Lower lobe of right lung (tissue), 2 donors: ENCODE measurements around the gene FNIP2. TPM values are rescaled to one million over a fixed set of nuclear protein-coding genes. Genes with fewer than 3 reads are reported as not detected.
"Not testable (repeated sequence)": the region's sequence is repeated elsewhere in the genome, so short reads cannot be mapped to it uniquely, and the experiment has no call there.

Experiments used
- ATAC-seq, 2 donors: fragments of 200-7000 bp; cut with Tn5 transposase; one replicate each; pipeline ENCODE4 v1.9.1; 2020 to 2022; ENCODE audit warnings: mild to moderate bottlenecking in 2 of 2, moderate library complexity in 2 of 2
- DNase-seq: peaks from one replicate; pipeline ENCODE4 v3.0.0-alpha.2; 2020
- H3K27ac ChIP-seq: fragments of 200-600 bp; one replicate; pipeline ENCODE4 v1.8.0; 2022
- H3K27me3 ChIP-seq: fragments of 200-600 bp; one replicate; pipeline ENCODE4 v1.8.0; 2022; ENCODE audit warnings: low read depth
- H3K36me3 ChIP-seq: fragments of 200-600 bp; one replicate; pipeline ENCODE4 v1.8.0; 2022; ENCODE audit warnings: mild to moderate bottlenecking
- H3K4me1 ChIP-seq: fragments of 200-600 bp; one replicate; pipeline ENCODE4 v1.8.0; 2022
- H3K4me3 ChIP-seq: fragments of 200-600 bp; one replicate; pipeline ENCODE4 v1.8.0; 2022; ENCODE audit warnings: mild to moderate bottlenecking
- H3K9me3 ChIP-seq: fragments of 200-600 bp; one replicate; pipeline ENCODE4 v1.8.0; 2022
- CTCF ChIP-seq: fragments of 200-600 bp; IDR thresholded peaks from one replicate; pipeline ENCODE4 v1.8.0; 2022; ENCODE audit warnings: antibody characterized with exemption, mild to moderate bottlenecking
- intact Hi-C: fragments of 100-400 bp; cut with DNase I; formaldehyde crosslinking; loops from one replicate; pipeline ENCODE4 v1.11.0; 2022
- total RNA-seq: library from RNA; stranded (reverse); fragmentation: NEBNext Ultra II Directional; extraction: Animal tissue kit (Norgen Biotek cat#: 25700); gene quantifications from one replicate; pipeline ENCODE4 v1.2.1, GENCODE V29; 2021
- donor health status: DM: no; HTN: yes; CAD: no; lungs with severe emphysema.

Gene FNIP2
- total RNA-seq, 1 donor from 2014 or later, result 90.7 TPM

DNA sequence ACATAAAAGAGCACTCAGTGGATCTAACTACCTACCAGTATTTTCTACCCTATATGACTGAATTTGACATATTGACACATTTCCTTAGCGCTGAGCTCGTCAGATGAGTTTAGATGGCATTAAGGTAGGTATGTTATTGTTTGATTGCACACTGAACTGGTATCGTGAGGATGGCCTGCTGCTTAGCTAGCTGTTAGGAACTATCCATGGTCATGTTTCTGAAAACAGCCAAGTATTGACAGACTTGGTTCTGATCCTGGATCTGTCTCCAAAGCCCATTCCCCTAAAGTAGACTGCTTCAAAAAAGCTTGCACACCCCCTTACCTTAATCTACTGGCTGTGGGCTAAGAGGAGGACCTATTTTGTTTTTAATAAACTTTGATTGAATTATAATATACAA is 32.9 kb downstream of the FNIP2 start:
- H3K27ac ChIP-seq, result no peak overlapping the region
- no peak for TF ChIP-seq CTCF
- ATAC-seq, result no peak
- H3K27me3 ChIP-seq, result no peaks in the 10 kb centered on the region
- no peak for DNase-seq
- no peaks in the 10 kb centered on the region for H3K9me3 ChIP-seq
- H3K36me3 ChIP-seq, result no peaks in the 10 kb centered on the region
- H3K4me1 ChIP-seq, result peaks cover 56% of the 10 kb centered on the region
- intact Hi-C loops, result no loop called here
- H3K4me3 ChIP-seq, result no peak overlapping the region

DNA sequence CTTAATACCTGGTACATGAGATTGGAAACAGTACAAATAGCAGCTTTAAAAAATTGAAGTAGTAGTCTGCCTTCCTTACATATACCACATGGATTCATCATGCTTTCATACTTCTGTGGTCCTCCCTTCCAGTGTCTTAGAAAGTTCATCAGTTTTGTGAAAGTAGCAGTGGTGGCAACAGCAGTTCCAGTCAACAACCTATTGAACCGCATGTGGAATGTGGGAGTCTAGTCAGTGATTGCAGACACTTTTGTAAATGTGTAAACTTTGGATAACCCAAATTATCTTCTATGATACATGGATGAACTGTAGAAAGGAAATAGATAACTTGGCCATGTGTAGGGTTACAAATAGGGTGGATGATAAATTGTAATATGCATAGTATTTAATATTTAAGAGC is 34.1 kb downstream of the FNIP2 start:
- Histone ChIP-seq H3K36me3 (no peaks in the 10 kb centered on the region), H3K27ac (no peak overlapping the region), H3K4me1 (peaks cover 68% of the 10 kb centered on the region), H3K27me3 (no peaks in the 10 kb centered on the region), H3K4me3 (no peak overlapping the region), H3K9me3 (no peaks in the 10 kb centered on the region)
- ATAC-seq (no peak), DNase-seq (no peak)
- no peak for TF ChIP-seq CTCF
- intact Hi-C loops, result no loop called here

DNA sequence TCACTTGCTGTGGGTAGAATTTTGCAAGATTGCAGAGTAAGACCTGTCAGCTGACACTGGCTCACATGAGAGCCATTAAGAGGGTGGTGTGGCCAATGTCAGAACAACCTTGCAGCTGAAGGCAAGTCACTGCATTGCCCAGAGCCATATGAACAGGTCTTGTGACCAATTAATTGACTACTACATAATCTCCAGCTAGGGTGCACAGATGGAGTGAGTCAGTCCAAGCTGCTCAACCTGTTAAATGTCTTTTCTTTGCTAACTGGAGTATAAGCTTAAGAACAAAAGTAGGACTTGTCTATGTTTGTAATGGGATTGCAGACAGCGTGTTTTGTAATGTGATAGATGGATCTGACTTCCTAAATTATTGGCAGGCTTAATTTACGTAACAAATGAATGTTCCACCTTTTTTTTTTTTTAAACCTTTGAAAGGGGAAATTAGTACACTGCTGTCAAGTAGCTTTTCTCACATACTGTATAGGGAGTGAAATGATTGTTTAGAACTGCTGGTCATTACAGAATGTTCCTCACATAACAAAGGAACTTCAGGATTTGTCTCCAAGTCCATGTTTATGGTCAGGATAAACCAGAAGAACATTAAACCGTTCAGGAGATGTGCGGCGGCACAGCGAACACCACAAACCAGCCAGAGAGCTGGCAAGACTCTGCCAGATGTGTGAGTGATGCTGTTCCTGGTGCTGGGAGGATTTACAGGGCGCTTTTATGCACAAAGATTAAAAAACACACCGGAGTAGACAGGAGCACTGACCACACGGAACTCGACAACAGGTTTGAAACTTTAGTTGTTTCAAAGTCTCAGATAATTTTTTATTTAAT is 37.0 kb downstream of the FNIP2 start:
- Histone ChIP-seq H3K9me3 (no peaks in the 10 kb centered on the region), H3K36me3 (no peaks in the 10 kb centered on the region), H3K4me3 (peak overlapping the region; percentile 12), H3K27ac (no peak overlapping the region), H3K4me1 (peaks cover 74% of the 10 kb centered on the region), H3K27me3 (no peaks in the 10 kb centered on the region)
- DNase-seq, result no peak
- intact Hi-C loops, result no loop called here
- peak; percentile 31 to 50 for ATAC-seq
- no peak for TF ChIP-seq CTCF

DNA sequence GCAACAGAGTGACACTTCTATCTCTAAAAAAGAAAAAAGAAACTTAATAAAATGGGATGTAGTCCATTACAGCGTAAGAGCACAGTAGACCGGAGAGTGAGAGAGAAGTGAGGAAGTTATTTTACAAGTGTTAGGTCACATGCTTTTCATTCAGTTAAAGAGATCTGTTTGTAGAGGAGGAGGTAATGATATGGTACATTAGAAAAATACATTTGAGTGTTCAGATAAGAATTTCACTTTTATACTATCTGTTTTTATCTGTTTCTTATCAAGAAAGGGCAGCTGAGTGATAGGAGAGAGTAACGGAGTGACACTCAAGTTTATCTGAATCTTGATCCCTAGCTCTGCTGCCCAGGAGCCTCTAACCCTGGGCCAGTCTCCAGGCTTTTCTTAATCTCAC is 38.9 kb downstream of the FNIP2 start:
- Histone ChIP-seq H3K9me3 (no peaks in the 10 kb centered on the region), H3K27ac (no peak overlapping the region), H3K27me3 (no peaks in the 10 kb centered on the region), H3K4me3 (peak overlapping the region; percentile 6), H3K4me1 (peaks cover 84% of the 10 kb centered on the region), H3K36me3 (no peaks in the 10 kb centered on the region)
- intact Hi-C loops, result no loop called here
- no peak for TF ChIP-seq CTCF
- no peak for ATAC-seq
- DNase-seq, result no peak

DNA sequence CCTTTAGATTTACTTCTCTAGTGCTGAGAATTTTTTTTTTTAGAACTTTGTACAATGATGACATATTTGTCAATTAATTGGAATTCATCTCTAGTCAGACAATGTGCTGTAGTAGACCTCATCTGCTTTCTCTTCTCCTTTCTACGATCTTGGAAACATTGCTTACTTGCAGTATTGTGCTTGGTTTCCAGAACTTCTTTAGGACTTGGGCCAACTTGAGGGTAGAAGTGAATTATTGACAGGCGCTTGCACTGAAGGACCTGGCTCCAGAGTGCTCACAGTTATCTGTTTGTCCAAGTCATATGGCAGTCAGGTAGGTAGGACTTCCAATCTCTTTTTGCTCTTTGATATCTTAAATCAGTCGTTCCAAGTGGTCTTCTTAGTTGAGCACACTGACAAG is 39.6 kb downstream of the FNIP2 start:
- Histone ChIP-seq H3K27me3 (no peaks in the 10 kb centered on the region), H3K27ac (no peak overlapping the region), H3K9me3 (no peaks in the 10 kb centered on the region), H3K4me3 (no peak overlapping the region), H3K4me1 (peaks cover 86% of the 10 kb centered on the region), H3K36me3 (no peaks in the 10 kb centered on the region)
- DNase-seq (no peak), ATAC-seq (no peak)
- intact Hi-C loops, result no loop called here
- no peak for TF ChIP-seq CTCF

GRCh38 chr4:158809208-158809607 is 40.4 kb downstream of the FNIP2 start:
- ATAC-seq, H3K36me3 ChIP-seq, intact Hi-C loops, H3K27me3 ChIP-seq, H3K9me3 ChIP-seq, H3K4me3 ChIP-seq, DNase-seq: not testable (repeated sequence)
- Histone ChIP-seq H3K4me1 (peaks cover 87% of the 10 kb centered on the region), H3K27ac (peak overlapping the region; percentile 75)
